Stomach (tissue), 9 donors: ENCODE results near the gene LSM4. TPM values are rescaled to one million over a fixed set of nuclear protein-coding genes. Genes with fewer than 3 reads are reported as not detected.

Experiments used
- DNase-seq, 2 donors: peaks; one replicate each; pipeline versions ENCODE4 v3.0.0 to v3.0.0-alpha.2; 2013 to 2019
- H3K27ac ChIP-seq, 5 donors: fragments of 200-600 bp in 4 of 5; sonication (generic) in 4 of 5; one replicate each; pipeline ENCODE4 v1.5.1; 2013 to 2019; ENCODE audit warnings: mild to moderate bottlenecking in 1 of 5, moderate library complexity in 1 of 5
- H3K27me3 ChIP-seq, 3 donors: fragments of 200-600 bp; sonication (generic); one replicate each; pipeline ENCODE4 v1.5.1; 2017 to 2019; ENCODE audit warnings: mixed run types in 1 of 3
- H3K36me3 ChIP-seq, 4 donors: fragments of 200-600 bp; sonication (generic); 1 replicate in 3 of 4; 2 replicates in 1 of 4; pipeline ENCODE4 v1.5.1; 2016 to 2019
- H3K4me1 ChIP-seq, 4 donors: fragments of 200-600 bp; sonication (generic); one replicate each; pipeline ENCODE4 v1.5.1; 2016 to 2019
- H3K4me3 ChIP-seq, 4 donors: fragments of 200-600 bp; sonication (generic) in 3 of 4; one replicate each; pipeline ENCODE4 v1.5.1; 2016 to 2019; ENCODE audit warnings: mild to moderate bottlenecking in 1 of 4
- H3K9me3 ChIP-seq, 4 donors: fragments of 200-600 bp; sonication (generic); one replicate each; pipeline ENCODE4 v1.5.1; 2016 to 2019
- EP300 ChIP-seq: sonication (generic); formaldehyde crosslinking; IDR thresholded peaks from one replicate; pipeline ENCODE4 v1.6.1; 2017; ENCODE audit warnings: antibody characterized with exemption
- POLR2A ChIP-seq, 4 donors: fragments of 450-650 bp; IDR thresholded peaks; one replicate each; pipeline ENCODE4 v1.6.1; 2016; ENCODE audit warnings: antibody characterized with exemption in 4 of 4, control low read depth in 2 of 4, mild to moderate bottlenecking in 1 of 4, moderate library complexity in 1 of 4
- POLR2AphosphoS5 ChIP-seq, 3 donors: sonication (generic); formaldehyde crosslinking; IDR thresholded peaks; one replicate each; pipeline ENCODE4 v1.6.1; 2016; ENCODE audit warnings: antibody characterized with exemption in 3 of 3
- WGBS, 5 donors: extraction: QIAGEN DNeasy Blood & Tissue Kit in 3 of 5; methylation state at CpG; one replicate each; pipeline versions ENCODE4 v1.1.5 to v1.1.7; 2013 to 2018; 5-methylcytosine and 5-hydroxymethylcytosine counted together
- intact Hi-C: fragments of 100-400 bp; cut with DNase I; formaldehyde crosslinking; loops from one replicate; pipeline ENCODE4 v1.15.1; 2023; ENCODE audit warnings: low total_unique reads
- polyA plus RNA-seq, 3 donors: library from polyadenylated mRNA; stranded (reverse); fragments of 200-250 nt; gene quantifications; one replicate each; pipeline ENCODE4 v1.2.3, GENCODE V29; 2013
- total RNA-seq, 5 donors: library from RNA; depleted of rRNA; stranded (reverse); fragments of >200 nt; gene quantifications; one replicate each; pipeline versions ENCODE4 v1.1.0 to v1.2.3, GENCODE V29; 2014 to 2016
- TF ChIP-seq, protein P1 (sequence below), 7 experiments: fragments of 450-650 bp in 4 of 7; fragments of 200-600 bp in 3 of 7; sonication (generic) in 3 of 7; IDR thresholded peaks; one replicate each; pipeline ENCODE4 v1.5.1; 2016 to 2019; ENCODE audit warnings: antibody characterized with exemption in 7 of 7, control low read depth in 2 of 7, mild to moderate bottlenecking in 1 of 7
- donor health status: healthy with polysubstance abuse.
- donor health status: Bipolar disorder and iron deficiency.
- donor health status: healthy.

LSM4 gene
- total and polyA plus RNA-seq, 8 donors, result 24.1 to 185 (median 139) TPM

DNA sequence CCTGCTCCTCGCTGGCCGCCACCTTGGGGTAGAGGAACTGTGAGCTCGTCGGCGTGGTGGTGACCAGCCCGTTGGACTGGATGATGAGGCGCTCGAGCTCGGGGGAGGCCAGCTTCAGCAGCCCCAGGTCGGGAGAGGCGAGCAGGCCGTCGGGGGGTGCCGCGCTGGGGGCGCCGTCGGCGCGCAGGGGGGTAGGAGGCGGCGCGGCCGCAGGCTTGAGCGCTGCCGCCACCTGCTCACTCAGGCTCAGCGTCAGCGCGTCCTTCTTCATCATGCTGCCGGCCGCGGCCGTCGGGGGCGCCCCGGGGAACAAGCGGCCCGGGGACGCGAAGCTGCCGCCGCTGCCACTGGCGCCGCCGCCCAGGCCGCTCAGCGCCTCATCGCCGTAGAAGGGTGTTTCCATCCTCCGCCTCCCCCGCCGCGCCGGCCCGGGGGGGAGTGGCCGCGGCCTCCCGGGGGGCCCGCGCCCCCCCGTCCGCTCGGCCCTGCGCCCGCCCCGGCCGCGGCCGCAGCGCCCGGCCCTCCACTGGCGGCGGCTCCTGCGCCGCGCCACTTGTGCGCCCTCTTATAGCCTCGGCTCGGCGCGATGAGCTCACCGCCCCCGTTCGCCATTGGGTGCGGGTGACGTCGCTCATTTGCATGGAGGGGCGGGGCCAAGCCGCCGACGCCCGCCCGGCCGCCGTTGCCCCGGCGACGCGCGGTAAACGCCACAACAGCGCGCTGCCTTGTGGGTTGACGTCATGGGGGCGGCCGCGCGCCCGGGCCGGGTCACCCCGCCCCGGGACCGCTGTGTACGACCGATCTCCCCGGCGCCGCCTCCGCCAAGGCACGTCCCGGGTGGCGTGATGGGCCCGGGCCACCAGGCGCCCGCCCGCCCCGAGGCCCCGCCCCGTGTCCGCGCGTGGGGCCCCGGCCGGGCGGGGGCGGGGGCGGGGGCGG, 41.5 kb downstream of the LSM4 start, which contains the start of gene JUND:
JUND (minus strand) TSS at position 541 of the 939 bp plus-strand sequence; CDS start at position 403, 138 bp downstream.
- H3K27me3 ChIP-seq, result no peaks in the 10 kb centered on the region
- no peaks in the 10 kb centered on the region for H3K9me3 ChIP-seq
- WGBS, 5 donors, result 0 to 1% (median 1%) methylated on average over 19 to 138 of the region's 138 CpGs
- DNase-seq, result peak; percentile 99 to 100
- peak; percentile 73 for TF ChIP-seq EP300
- TF ChIP-seq POLR2AphosphoS5 (IDR thresholded peaks at IDR 0.05), result peak; percentile 92 to 99 (median 99)
- peak in 1 of 4 donors; percentile 30 for TF ChIP-seq POLR2A (IDR thresholded peaks at IDR 0.05)
- TF ChIP-seq, protein P1, sequence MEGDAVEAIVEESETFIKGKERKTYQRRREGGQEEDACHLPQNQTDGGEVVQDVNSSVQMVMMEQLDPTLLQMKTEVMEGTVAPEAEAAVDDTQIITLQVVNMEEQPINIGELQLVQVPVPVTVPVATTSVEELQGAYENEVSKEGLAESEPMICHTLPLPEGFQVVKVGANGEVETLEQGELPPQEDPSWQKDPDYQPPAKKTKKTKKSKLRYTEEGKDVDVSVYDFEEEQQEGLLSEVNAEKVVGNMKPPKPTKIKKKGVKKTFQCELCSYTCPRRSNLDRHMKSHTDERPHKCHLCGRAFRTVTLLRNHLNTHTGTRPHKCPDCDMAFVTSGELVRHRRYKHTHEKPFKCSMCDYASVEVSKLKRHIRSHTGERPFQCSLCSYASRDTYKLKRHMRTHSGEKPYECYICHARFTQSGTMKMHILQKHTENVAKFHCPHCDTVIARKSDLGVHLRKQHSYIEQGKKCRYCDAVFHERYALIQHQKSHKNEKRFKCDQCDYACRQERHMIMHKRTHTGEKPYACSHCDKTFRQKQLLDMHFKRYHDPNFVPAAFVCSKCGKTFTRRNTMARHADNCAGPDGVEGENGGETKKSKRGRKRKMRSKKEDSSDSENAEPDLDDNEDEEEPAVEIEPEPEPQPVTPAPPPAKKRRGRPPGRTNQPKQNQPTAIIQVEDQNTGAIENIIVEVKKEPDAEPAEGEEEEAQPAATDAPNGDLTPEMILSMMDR (IDR thresholded peaks at IDR 0.05), result no peak
- intact Hi-C loops, result no loop called here
- H3K27ac ChIP-seq, result peak within 1 kb of the TSS; percentile 98 to 100 (median 100)
- peak within 1 kb of the TSS; percentile 68 to 98 (median 90) for H3K4me3 ChIP-seq
- peaks cover 38 to 58% (median 50%) of the 10 kb centered on the region in 4 donors for H3K4me1 ChIP-seq
- H3K36me3 ChIP-seq, result peaks cover 8 to 25% (median 18%) of the 10 kb centered on the region in 4 donors

DNA sequence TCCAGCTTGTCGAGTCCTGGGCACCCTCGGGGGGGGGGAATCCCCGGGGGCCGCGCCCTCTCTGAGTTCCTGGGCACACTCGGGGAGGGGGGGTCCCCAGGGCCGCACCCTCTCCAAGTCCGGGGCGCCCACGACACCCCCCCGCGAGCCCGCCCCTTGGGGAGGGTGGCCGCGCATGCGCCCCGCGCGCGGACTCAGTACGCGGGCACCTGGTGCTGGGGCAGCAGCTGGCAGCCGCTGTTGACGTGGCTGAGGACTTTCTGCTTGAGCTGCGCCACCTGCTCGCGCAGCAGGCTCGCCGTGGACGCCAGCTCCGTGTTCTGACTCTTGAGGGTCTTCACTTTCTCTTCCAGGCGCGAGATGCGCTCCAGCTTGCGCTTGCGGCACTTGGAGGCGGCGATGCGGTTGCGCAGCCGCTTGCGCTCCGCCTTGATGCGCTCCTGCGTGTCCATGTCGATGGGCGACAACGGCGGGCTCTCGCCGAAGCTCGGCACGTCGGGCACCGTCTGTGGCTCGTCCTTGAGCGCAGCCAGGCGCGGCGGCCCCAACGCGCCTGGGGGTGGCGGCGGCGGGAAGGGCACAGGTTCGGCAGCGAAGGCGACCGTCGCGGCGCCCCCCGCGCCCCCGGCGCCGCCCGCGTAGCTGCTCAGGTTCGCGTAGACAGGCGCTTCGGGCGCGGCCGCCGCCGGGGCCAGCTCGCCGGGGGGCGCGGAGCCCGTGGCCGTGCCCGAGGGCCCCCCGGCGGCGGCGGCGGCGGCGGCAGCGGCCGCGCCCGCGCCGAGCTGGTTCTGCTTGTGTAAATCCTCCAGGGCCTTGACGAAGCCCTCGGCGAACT, 42.4 kb downstream of the LSM4 start:
- peaks cover 8 to 33% (median 21%) of the 10 kb centered on the region in 4 donors for H3K36me3 ChIP-seq
- peak overlapping the region; percentile 98 to 100 (median 100) for H3K27ac ChIP-seq
- peak overlapping the region; percentile 68 to 98 (median 90) for H3K4me3 ChIP-seq
- TF ChIP-seq POLR2AphosphoS5 (IDR thresholded peaks at IDR 0.05), result peak; percentile 92 to 99 (median 99)
- TF ChIP-seq, protein P1 (IDR thresholded peaks at IDR 0.05), result no peak
- TF ChIP-seq POLR2A (IDR thresholded peaks at IDR 0.05), result peak in 2 of 4 donors; percentile 76 to 89
- DNase-seq, result peak; percentile 84 to 95
- no peaks in the 10 kb centered on the region for H3K9me3 ChIP-seq
- WGBS, 5 donors, result 0 to 1% (median 0%) methylated on average over 1 to 108 of the region's 111 CpGs
- no peaks in the 10 kb centered on the region for H3K27me3 ChIP-seq
- intact Hi-C loops, result no loop called here
- H3K4me1 ChIP-seq, result peaks cover 47 to 66% (median 59%) of the 10 kb centered on the region in 4 donors

DNA sequence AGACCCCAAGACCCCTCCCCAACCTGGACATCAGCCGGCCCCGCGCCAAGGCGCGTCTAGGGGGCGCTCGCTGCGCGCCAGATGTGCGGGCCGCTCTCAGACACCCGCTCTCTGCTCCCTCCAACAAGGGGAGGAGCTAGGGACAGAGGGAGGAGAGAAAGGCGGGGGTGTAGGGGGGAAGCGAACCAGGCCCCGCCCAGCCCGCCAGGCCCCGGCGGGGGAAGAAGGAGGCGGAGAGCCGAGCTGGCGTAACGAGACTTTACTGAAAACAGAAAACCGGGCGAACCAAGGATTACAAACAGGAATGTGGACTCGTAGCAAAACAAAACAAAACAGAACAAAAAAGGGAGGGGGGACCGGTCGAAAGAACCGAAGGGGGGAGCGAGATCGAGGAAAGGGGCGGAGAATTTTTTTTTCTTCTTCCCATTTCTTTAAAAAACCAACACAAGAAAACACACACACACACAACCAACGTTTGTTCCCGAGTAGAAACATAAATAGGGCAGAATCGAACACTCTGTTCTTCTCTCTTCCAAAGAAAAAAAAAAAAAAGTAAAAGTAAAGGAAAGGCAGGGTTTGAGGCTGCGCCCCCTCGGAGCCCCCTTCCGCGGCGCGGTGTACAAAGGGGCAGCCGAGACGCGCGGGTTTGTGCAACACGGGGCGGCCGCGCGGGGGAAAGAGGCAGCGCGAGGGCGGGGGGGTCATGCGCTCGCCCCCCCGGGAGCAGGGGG, 43.2 kb downstream of the LSM4 start:
- H3K27me3 ChIP-seq, result no peaks in the 10 kb centered on the region
- no peaks in the 10 kb centered on the region for H3K9me3 ChIP-seq
- peak in 2 of 4 donors; percentile 87 to 89 for TF ChIP-seq POLR2A (IDR thresholded peaks at IDR 0.05)
- TF ChIP-seq, protein P1 (IDR thresholded peaks at IDR 0.05), result peak in 5 of 7 experiments; percentile 47 to 85 (median 80)
- peak; percentile 79 to 97 (median 90) for TF ChIP-seq POLR2AphosphoS5 (IDR thresholded peaks at IDR 0.05)
- TF ChIP-seq EP300, result peak; percentile 20
- peak overlapping the region; percentile 98 to 100 (median 100) for H3K27ac ChIP-seq
- DNase-seq, result peak; percentile 92 to 98
- peak overlapping the region; percentile 68 to 98 (median 90) for H3K4me3 ChIP-seq
- intact Hi-C loops, result loop anchor here (5.0 kb wide), 1 partner anchor 48 kb away; no protein-coding TSS in a partner anchor
- WGBS, 5 donors, result 0 to 1% (median 0%) methylated on average over 49 to 55 of the region's 55 CpGs
- H3K4me1 ChIP-seq, result peaks cover 55 to 66% (median 63%) of the 10 kb centered on the region in 4 donors
- H3K36me3 ChIP-seq, result peaks cover 8 to 37% (median 21%) of the 10 kb centered on the region in 4 donors
